ENCODE measurements around the gene CAMKMT.

DNA sequence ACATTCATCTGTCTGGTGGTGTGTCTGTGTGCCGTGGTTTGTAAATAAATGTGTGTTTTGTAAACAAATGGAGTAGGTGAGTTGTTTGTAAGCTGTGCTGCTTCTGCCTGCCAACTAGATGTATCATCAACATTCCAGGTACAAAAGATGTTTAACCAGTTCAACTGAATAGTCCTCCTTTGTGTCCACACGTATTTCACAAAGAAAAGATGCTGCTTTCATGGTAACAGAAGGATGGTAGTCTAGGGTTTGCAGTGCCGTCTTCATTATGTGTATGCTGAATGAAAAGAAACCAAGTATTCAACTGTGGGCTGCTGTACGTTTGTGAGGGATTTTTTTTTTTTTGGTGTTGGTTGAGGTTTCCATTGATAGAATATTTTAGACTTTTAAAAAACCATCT lies 72.1 kb downstream of the CAMKMT start:
- no peak for TF ChIP-seq EZH2 (IDR thresholded peaks at IDR 0.05; ENCODE audit: borderline replicate concordance, low read length)
- TF ChIP-seq, protein P1, sequence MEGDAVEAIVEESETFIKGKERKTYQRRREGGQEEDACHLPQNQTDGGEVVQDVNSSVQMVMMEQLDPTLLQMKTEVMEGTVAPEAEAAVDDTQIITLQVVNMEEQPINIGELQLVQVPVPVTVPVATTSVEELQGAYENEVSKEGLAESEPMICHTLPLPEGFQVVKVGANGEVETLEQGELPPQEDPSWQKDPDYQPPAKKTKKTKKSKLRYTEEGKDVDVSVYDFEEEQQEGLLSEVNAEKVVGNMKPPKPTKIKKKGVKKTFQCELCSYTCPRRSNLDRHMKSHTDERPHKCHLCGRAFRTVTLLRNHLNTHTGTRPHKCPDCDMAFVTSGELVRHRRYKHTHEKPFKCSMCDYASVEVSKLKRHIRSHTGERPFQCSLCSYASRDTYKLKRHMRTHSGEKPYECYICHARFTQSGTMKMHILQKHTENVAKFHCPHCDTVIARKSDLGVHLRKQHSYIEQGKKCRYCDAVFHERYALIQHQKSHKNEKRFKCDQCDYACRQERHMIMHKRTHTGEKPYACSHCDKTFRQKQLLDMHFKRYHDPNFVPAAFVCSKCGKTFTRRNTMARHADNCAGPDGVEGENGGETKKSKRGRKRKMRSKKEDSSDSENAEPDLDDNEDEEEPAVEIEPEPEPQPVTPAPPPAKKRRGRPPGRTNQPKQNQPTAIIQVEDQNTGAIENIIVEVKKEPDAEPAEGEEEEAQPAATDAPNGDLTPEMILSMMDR (conservative IDR thresholded peaks at IDR 0.05 in 1 of 2, IDR thresholded peaks at IDR 0.05 in 1 of 2; ENCODE audit: extremely low read depth in 1 of 2, insufficient read depth in 1 of 2, low read depth in 1 of 2, low read length in 2 of 2): no peak

All from mammary epithelial cell (primary cell).